ENCODE data around the gene N4BP2. TPM values are rescaled to one million over a fixed set of nuclear protein-coding genes. Genes with fewer than 3 reads are reported as not detected.

N4BP2 gene
- total RNA-seq, 1 experiment from 2014 or later: 18.0 TPM

Other genes starting within 250 kb of the N4BP2 start
- gene PDS5A, start 78.9 kb upstream of the N4BP2 start, total RNA-seq (2014; rRNA removed; shearing (Covaris generic)): 37.1 and 48.6 TPM in 2 replicates
- 1.4 and 2.1 TPM in 2 replicates for gene RHOH, start 140.2 kb downstream of the N4BP2 start, total RNA-seq (2014; rRNA removed; shearing (Covaris generic))

Measured in H7 (cell line).